CD8-positive, alpha-beta memory T cell (primary cell): ENCODE results near the gene LRBA. TPM values are rescaled to one million over a fixed set of nuclear protein-coding genes. Genes with fewer than 3 reads are reported as not detected.

Source experiments
- CTCF ChIA-PET: fragments of 350-600 bp; sonication (Branson Sonifier 250); formaldehyde crosslinking; loops from one replicate; lab custom pipeline; 2021; ENCODE audit warnings: antibody characterized with exemption; lab: Charles Lee
- POLR2A ChIA-PET: fragments of 350-600 bp; sonication (Branson Sonifier 250); formaldehyde crosslinking; loops from one replicate; lab custom pipeline; 2021; ENCODE audit warnings: antibody characterized with exemption; lab: Charles Lee
- DNase-seq, 5 donors: peaks; one replicate each; pipeline versions ENCODE4 v3.0.0 to v3.0.0-alpha.2; 2020 to 2022; ENCODE audit warnings: mixed read lengths in 1 of 5
- H3K27ac ChIP-seq: one replicate; pipeline ENCODE4 v1.7.0; 2013; ENCODE audit warnings: low read depth, mild to moderate bottlenecking, low read length, moderate library complexity
- H3K27me3 ChIP-seq: 2 replicates; pipeline ENCODE4 v1.7.0; 2013; ENCODE audit warnings: low read length, mild to moderate bottlenecking; ENCODE audit not compliant: insufficient read depth, poor library complexity, severe bottlenecking
- H3K36me3 ChIP-seq: 2 replicates; pipeline ENCODE4 v1.7.0; 2013; ENCODE audit warnings: mild to moderate bottlenecking, low read length, moderate library complexity; ENCODE audit not compliant: insufficient read depth
- H3K4me1 ChIP-seq: 2 replicates; pipeline ENCODE4 v1.7.0; 2013; ENCODE audit warnings: mild to moderate bottlenecking, low read length, moderate library complexity; ENCODE audit not compliant: insufficient read depth
- H3K4me3 ChIP-seq: 2 replicates; pipeline ENCODE4 v1.7.0; 2013; ENCODE audit warnings: mild to moderate bottlenecking, low read length
- H3K9me3 ChIP-seq: 2 replicates; pipeline ENCODE4 v1.7.0; 2013; ENCODE audit warnings: mild to moderate bottlenecking, low read length
- H3K27ac Mint-ChIP-seq, 8 donors: one replicate each; pipeline ENCODE4 v1.8.0; 2020 to 2021; ENCODE audit warnings: mixed read lengths in 8 of 8, mild to moderate bottlenecking in 6 of 8, inconsistent platforms in 3 of 8, moderate library complexity in 3 of 8
- H3K27me3 Mint-ChIP-seq, 2 donors: one replicate each; pipeline ENCODE4 v1.8.0; 2020 to 2021; ENCODE audit warnings: mixed read lengths in 2 of 2, mild to moderate bottlenecking in 1 of 2, moderate library complexity in 1 of 2
- H3K36me3 Mint-ChIP-seq, 3 donors: one replicate each; pipeline ENCODE4 v1.8.0; 2020 to 2021; ENCODE audit warnings: mixed read lengths in 3 of 3, inconsistent platforms in 1 of 3, mild to moderate bottlenecking in 1 of 3
- H3K4me1 Mint-ChIP-seq, 3 donors: one replicate each; pipeline ENCODE4 v1.8.0; 2020 to 2021; ENCODE audit warnings: mixed read lengths in 3 of 3, inconsistent platforms in 1 of 3, mild to moderate bottlenecking in 1 of 3
- H3K4me3 Mint-ChIP-seq, 7 donors: one replicate each; pipeline ENCODE4 v1.8.0; 2020 to 2021; ENCODE audit warnings: mixed read lengths in 7 of 7, mild to moderate bottlenecking in 6 of 7, moderate library complexity in 4 of 7, inconsistent platforms in 2 of 7
- H3K9me3 Mint-ChIP-seq, 5 donors: one replicate each; pipeline ENCODE4 v1.8.0; 2020 to 2022; ENCODE audit warnings: mixed read lengths in 5 of 5, mild to moderate bottlenecking in 3 of 5, moderate library complexity in 2 of 5, inconsistent platforms in 1 of 5
- polyA plus RNA-seq: library from polyadenylated mRNA; unstranded; fragments of 300-500 nt; fragmentation: Illumina TruSeq; gene quantifications from one replicate; pipeline ENCODE4 v1.2.3, GENCODE V29; 2021
- total RNA-seq, 2 experiments: library from RNA; stranded (reverse); gene quantifications; one replicate each; pipeline ENCODE4 v1.2.3, GENCODE V29; 2021

Gene LRBA
- total and polyA plus RNA-seq, 3 experiments from 2014 or later, result 25.9 to 61.9 (median 56.4) TPM

DNA sequence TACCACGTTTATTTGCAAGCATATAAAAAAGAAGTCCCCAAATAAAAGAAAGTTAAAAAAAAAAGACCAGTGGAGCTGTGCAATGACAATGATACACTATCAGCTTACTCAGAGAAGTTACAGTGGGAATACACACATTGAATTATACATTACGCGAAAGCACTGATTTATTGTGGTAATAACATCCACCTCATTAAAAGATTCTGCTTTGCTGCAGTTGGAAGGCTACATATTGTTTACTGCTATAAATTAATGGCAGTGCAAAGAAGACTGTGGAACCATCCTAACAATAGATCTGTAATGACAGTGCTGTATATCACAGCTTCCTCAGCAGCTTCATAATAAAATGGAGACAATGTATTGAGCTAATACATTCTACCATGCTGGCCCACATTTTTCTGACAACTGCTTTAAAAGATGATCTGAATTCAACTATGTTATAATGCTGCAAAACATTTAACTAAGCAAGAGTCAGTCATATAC, 575.6 kb downstream of the LRBA start:
- ChIA-PET CTCF (no interaction called here), POLR2A (no interaction called here)
- Mint-ChIP-seq H3K27ac (no peak overlapping the region), H3K27me3 (no peaks in the 10 kb centered on the region), H3K4me1 (peaks cover 0 to 2% (median 0%) of the 10 kb centered on the region in 3 donors), H3K36me3 (peaks cover 13 to 25% (median 20%) of the 10 kb centered on the region in 3 donors), H3K4me3 (no peak overlapping the region), H3K9me3 (no peaks in the 10 kb centered on the region)
- H3K27ac ChIP-seq, result no peak overlapping the region
- no peaks in the 10 kb centered on the region for H3K4me1 ChIP-seq
- no peaks in the 10 kb centered on the region for H3K27me3 ChIP-seq
- peaks cover 8% of the 10 kb centered on the region for H3K36me3 ChIP-seq
- no peak overlapping the region for H3K4me3 ChIP-seq
- no peak for DNase-seq
- no peaks in the 10 kb centered on the region for H3K9me3 ChIP-seq

DNA sequence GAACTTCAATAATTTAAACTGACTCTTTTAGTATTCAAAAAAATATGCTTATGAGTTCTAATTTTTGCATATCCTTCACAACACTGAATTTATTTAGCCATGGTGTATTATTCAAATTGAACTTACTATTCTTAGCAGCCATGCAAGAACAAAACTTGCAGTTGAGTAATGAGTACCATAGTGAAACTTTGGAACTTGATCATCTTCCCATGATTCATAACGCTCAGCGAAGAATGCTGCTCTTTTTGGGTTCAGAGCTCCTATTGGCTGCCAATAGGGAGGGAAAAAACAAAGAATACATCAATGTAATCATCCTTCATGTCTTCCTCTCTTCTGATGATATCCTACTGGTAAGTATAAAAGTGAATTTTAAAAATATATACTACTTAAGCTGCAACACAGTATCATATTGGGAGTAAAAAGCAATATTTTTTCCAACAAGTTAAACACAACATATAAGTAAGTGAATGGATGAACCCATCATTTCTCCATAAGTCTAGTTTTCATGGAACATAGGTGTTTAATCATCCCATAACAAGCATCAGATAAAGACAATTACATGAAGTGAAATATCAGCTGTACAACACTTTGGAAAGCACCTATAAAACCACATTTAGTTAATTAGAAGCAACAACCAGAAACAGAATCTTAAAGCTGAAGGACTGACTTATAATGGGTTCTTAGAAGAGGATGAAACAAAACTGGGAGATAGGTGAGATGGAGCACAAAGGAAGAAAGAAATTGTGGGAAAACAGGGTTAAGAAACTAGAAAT, 578.3 kb downstream of the LRBA start:
- no peak overlapping the region for H3K4me3 Mint-ChIP-seq
- H3K36me3 Mint-ChIP-seq, result peaks cover 10 to 29% (median 18%) of the 10 kb centered on the region in 3 donors
- no peaks in the 10 kb centered on the region for H3K27me3 Mint-ChIP-seq
- H3K27me3 ChIP-seq, result no peaks in the 10 kb centered on the region
- CTCF ChIA-PET, result no interaction called here
- no peak overlapping the region for H3K27ac ChIP-seq
- POLR2A ChIA-PET, result no interaction called here
- H3K4me1 ChIP-seq, result no peaks in the 10 kb centered on the region
- peaks cover 8% of the 10 kb centered on the region for H3K36me3 ChIP-seq
- no peak overlapping the region for H3K4me3 ChIP-seq
- no peaks in the 10 kb centered on the region for H3K9me3 ChIP-seq
- H3K27ac Mint-ChIP-seq, result no peak overlapping the region
- H3K9me3 Mint-ChIP-seq, result no peaks in the 10 kb centered on the region
- no peak for DNase-seq
- H3K4me1 Mint-ChIP-seq, result peaks cover 0 to 5% (median 0%) of the 10 kb centered on the region in 3 donors

DNA sequence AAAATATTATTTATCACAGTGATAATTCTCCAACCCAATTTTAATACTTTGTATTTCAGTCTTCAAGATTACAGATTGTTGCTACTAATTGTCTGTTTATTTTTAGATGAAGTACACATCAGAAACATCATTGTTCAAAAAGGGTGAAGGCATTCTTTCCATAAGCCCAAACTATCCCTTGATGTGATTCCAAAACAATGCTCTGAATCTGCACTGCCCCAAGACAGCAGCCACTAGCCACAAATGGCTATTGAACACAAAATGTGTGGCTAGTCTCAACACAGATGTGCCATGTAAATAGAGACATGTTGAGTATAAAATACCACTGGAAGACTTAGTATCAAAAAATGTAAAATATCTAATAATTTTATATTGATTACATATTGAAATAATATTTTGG, 583.9 kb downstream of the LRBA start:
- H3K27me3 Mint-ChIP-seq, result no peaks in the 10 kb centered on the region
- Histone ChIP-seq H3K27me3 (no peaks in the 10 kb centered on the region), H3K4me1 (no peaks in the 10 kb centered on the region), H3K27ac (no peak overlapping the region), H3K36me3 (peaks cover 8% of the 10 kb centered on the region), H3K4me3 (no peak overlapping the region), H3K9me3 (no peaks in the 10 kb centered on the region)
- CTCF ChIA-PET, result no interaction called here
- H3K4me3 Mint-ChIP-seq, result no peak overlapping the region
- peaks cover 13 to 36% (median 20%) of the 10 kb centered on the region in 3 donors for H3K36me3 Mint-ChIP-seq
- POLR2A ChIA-PET, result no interaction called here
- DNase-seq, result no peak
- no peak overlapping the region for H3K27ac Mint-ChIP-seq
- H3K9me3 Mint-ChIP-seq, result no peaks in the 10 kb centered on the region
- H3K4me1 Mint-ChIP-seq, result peaks cover 0 to 3% (median 0%) of the 10 kb centered on the region in 3 donors

DNA sequence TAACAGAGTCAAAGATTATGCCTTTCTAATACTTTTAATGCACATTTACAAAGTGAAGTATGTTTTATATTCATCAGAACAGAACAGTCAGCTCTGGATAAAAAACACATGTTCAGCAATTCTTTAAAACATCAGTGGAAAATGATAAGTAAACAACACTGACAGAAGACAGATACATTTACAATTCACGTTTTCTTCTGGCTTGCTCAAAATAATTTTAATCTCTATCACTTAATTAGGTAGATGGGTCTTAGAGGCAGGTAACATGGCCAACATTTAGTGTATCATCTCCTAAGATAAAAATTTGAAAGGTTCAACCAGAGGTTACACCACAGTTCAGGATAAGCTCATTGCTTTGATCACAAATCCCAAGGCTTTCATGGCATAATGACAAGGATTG, 589.9 kb downstream of the LRBA start:
- no peak overlapping the region for H3K4me3 ChIP-seq
- Mint-ChIP-seq H3K4me3 (no peak overlapping the region), H3K27ac (no peak overlapping the region), H3K9me3 (no peaks in the 10 kb centered on the region), H3K27me3 (no peaks in the 10 kb centered on the region), H3K4me1 (no peaks in the 10 kb centered on the region), H3K36me3 (peaks cover 4 to 28% (median 11%) of the 10 kb centered on the region in 3 donors)
- H3K4me1 ChIP-seq, result no peaks in the 10 kb centered on the region
- H3K27me3 ChIP-seq, result no peaks in the 10 kb centered on the region
- POLR2A ChIA-PET, result no interaction called here
- H3K36me3 ChIP-seq, result no peaks in the 10 kb centered on the region
- CTCF ChIA-PET, result no interaction called here
- DNase-seq, result no peak
- H3K9me3 ChIP-seq, result no peaks in the 10 kb centered on the region
- no peak overlapping the region for H3K27ac ChIP-seq

DNA sequence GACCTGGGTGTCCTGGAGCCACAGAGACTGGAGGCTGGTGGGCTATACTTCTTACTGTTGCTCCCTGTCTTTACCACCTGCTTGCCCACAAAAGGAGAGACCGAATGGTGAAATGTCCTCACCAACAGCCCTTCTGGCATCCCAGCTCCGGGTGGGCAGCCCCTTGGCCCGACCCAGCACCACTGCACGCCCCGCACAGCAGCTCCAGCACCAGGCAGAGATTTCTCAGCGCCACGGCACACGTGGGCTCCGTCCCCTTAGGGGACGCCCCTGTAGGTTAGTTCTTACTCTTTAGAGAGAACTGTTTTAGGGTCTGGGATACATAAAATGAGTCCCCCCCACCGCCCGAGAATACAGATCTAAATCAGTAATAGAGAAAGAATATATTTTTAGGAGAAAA, 591.6 kb downstream of the LRBA start:
- Histone ChIP-seq H3K36me3 (no peaks in the 10 kb centered on the region), H3K27ac (no peak overlapping the region), H3K4me3 (no peak overlapping the region), H3K27me3 (no peaks in the 10 kb centered on the region), H3K4me1 (no peaks in the 10 kb centered on the region), H3K9me3 (no peaks in the 10 kb centered on the region)
- no peaks in the 10 kb centered on the region for H3K9me3 Mint-ChIP-seq
- no peak for DNase-seq
- peaks cover 4 to 26% (median 9%) of the 10 kb centered on the region in 3 donors for H3K36me3 Mint-ChIP-seq
- CTCF ChIA-PET, result no interaction called here
- peak overlapping the region in 1 of 8 donors; percentile 65 for H3K27ac Mint-ChIP-seq
- no peak overlapping the region for H3K4me3 Mint-ChIP-seq
- H3K4me1 Mint-ChIP-seq, result no peaks in the 10 kb centered on the region
- H3K27me3 Mint-ChIP-seq, result no peaks in the 10 kb centered on the region
- POLR2A ChIA-PET, result no interaction called here

DNA sequence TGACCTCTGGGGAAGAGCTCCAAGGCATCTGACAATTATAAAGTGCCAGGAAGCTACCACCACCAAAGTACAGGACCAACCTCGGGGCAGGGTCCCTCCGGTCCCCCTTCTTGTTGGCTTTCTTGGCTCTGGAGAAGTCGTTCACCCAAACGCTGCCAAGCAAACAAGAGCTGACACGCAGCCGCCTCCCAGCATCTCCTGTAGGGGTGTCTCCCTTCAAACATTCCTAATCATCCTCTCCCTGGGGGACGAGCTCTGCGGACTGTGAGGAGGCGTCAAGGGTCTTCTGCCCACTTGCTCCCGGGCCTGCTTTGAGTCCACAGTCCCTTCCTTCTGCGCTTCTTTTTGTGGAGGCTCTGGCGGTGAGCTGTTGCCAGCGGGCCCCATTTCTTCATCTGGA, 592.0 kb downstream of the LRBA start:
- Histone ChIP-seq H3K27me3 (no peaks in the 10 kb centered on the region), H3K27ac (no peak overlapping the region), H3K4me1 (no peaks in the 10 kb centered on the region), H3K36me3 (no peaks in the 10 kb centered on the region), H3K9me3 (no peaks in the 10 kb centered on the region), H3K4me3 (no peak overlapping the region)
- Mint-ChIP-seq H3K36me3 (peaks cover 4 to 26% (median 9%) of the 10 kb centered on the region in 3 donors), H3K27me3 (no peaks in the 10 kb centered on the region), H3K9me3 (no peaks in the 10 kb centered on the region), H3K27ac (no peak overlapping the region), H3K4me3 (no peak overlapping the region), H3K4me1 (no peaks in the 10 kb centered on the region)
- CTCF ChIA-PET, result no interaction called here
- POLR2A ChIA-PET, result no interaction called here
- no peak for DNase-seq

DNA sequence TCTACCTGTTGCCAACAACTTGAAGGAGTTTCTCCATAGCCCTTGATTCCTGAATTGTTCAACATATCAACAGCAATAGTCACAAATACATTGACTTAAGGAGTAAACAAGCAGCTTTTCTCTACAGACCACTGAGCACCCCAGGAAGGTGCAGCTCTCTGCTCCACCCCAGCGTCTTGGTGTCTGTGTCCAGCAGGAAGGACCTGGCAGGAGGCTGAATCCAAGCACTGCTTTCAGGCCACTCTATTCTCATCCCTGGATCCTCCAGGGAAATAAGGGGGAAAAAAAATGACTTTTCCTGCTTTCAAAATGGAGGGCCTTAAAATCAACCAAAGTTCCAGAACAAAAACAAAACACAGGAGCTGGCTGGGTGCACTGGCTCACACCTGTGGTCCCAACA, 593.5 kb downstream of the LRBA start:
- Mint-ChIP-seq H3K9me3 (no peaks in the 10 kb centered on the region), H3K4me1 (no peaks in the 10 kb centered on the region), H3K36me3 (peaks cover 0 to 23% (median 9%) of the 10 kb centered on the region in 3 donors), H3K4me3 (no peak overlapping the region), H3K27me3 (no peaks in the 10 kb centered on the region), H3K27ac (peak overlapping the region in 1 of 8 donors; percentile 34)
- CTCF ChIA-PET, result no interaction called here
- no peak overlapping the region for H3K27ac ChIP-seq
- no peak overlapping the region for H3K4me3 ChIP-seq
- no peaks in the 10 kb centered on the region for H3K4me1 ChIP-seq
- no peak for DNase-seq
- H3K36me3 ChIP-seq, result no peaks in the 10 kb centered on the region
- no peaks in the 10 kb centered on the region for H3K9me3 ChIP-seq
- H3K27me3 ChIP-seq, result no peaks in the 10 kb centered on the region
- POLR2A ChIA-PET, result no interaction called here

DNA sequence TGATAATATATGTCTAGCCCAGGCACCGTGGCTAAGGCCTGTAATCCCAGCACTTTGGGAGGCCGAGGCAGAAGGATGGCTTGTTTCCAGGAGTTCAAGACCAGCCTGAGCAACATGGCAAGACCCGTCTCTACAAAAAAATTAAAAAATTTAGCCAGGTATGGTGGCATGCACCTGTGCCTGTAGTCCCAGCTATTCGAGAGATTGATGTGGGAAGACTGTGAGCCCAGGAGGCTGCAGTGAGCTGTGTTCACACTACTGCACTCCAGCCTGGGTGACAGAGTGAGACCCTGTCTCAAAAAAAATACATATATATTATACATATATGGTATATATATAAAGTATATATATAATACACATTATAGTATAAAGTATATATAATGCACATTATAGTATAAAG, 595.1 kb downstream of the LRBA start:
- ChIA-PET CTCF (no interaction called here), POLR2A (no interaction called here)
- no peaks in the 10 kb centered on the region for H3K9me3 Mint-ChIP-seq
- Histone ChIP-seq H3K27me3 (no peaks in the 10 kb centered on the region), H3K36me3 (no peaks in the 10 kb centered on the region), H3K9me3 (no peaks in the 10 kb centered on the region), H3K27ac (no peak overlapping the region), H3K4me1 (no peaks in the 10 kb centered on the region), H3K4me3 (no peak overlapping the region)
- H3K4me1 Mint-ChIP-seq, result peaks cover 0 to 8% (median 0%) of the 10 kb centered on the region in 3 donors
- H3K4me3 Mint-ChIP-seq, result no peak overlapping the region
- no peak overlapping the region for H3K27ac Mint-ChIP-seq
- H3K27me3 Mint-ChIP-seq, result no peaks in the 10 kb centered on the region
- DNase-seq, result no peak
- H3K36me3 Mint-ChIP-seq, result peaks cover 0 to 33% (median 13%) of the 10 kb centered on the region in 3 donors
